Panc1 (cell line): ENCODE data around the gene GNAI2. TPM values are rescaled to one million over a fixed set of nuclear protein-coding genes. Genes with fewer than 3 reads are reported as not detected.
"Not testable (repeated sequence)": the region's sequence is repeated elsewhere in the genome, so short reads cannot be mapped to it uniquely, and the experiment has no call there.

Experiments used
- ATAC-seq: fragments of 200-7000 bp; cut with Tn5 transposase; 2 replicates; pipeline ENCODE4 v1.9.1; 2020; ENCODE audit warnings: mild to moderate bottlenecking, moderate library complexity
- BruUV-seq: library from RNA; stranded (reverse); fragments of 400-500 nt; replicated peaks from 2 replicates; lab custom pipeline; 2021; lab: Mats Ljungman, UMichigan
- CTCF ChIA-PET: fragments of 300-600 bp; sonication (Branson Sonifier 250); formaldehyde crosslinking; loops from one replicate; lab custom pipeline; 2022; ENCODE audit warnings: antibody characterized with exemption; lab: Charles Lee
- POLR2A ChIA-PET: fragments of 300-600 bp; sonication (Branson Sonifier 250); formaldehyde crosslinking; loops from one replicate; lab custom pipeline; 2022; ENCODE audit warnings: antibody characterized with exemption; lab: Charles Lee
- DNase-seq: peaks from one replicate; pipeline ENCODE4 v3.0.0-alpha.2; 2010; ENCODE audit warnings: low read depth, low spot score
- H3K27ac ChIP-seq: 2 replicates; pipeline ENCODE4 v1.5.1; 2011; ENCODE audit warnings: mild to moderate bottlenecking, low read length, inconsistent platforms
- H3K27me3 ChIP-seq: fragments of 200-500 bp; sonication (Bioruptor generic); 2 replicates; pipeline ENCODE4 v1.6.0; 2014; ENCODE audit warnings: low read length, inconsistent platforms; ENCODE audit not compliant: control insufficient read depth, insufficient read depth
- H3K36me3 ChIP-seq: fragments of 200-500 bp; sonication (Bioruptor generic); 2 replicates; pipeline ENCODE4 v1.5.1; 2014; ENCODE audit warnings: inconsistent platforms, mild to moderate bottlenecking, low read length, moderate library complexity; ENCODE audit not compliant: control insufficient read depth, insufficient read depth
- H3K4me1 ChIP-seq: 2 replicates; pipeline ENCODE4 v1.5.1; 2011; ENCODE audit warnings: inconsistent platforms, mild to moderate bottlenecking, low read length, moderate library complexity; ENCODE audit not compliant: control insufficient read depth, insufficient read depth
- H3K4me3 ChIP-seq, 2 experiments: 2 replicates each; pipeline ENCODE4 v1.5.1; 2011 to 2012; ENCODE audit warnings: low read depth in 2 of 2, low read length in 2 of 2, mild to moderate bottlenecking in 2 of 2, inconsistent platforms in 1 of 2, moderate library complexity in 1 of 2
- H3K9me3 ChIP-seq: fragments of 200-500 bp; sonication (Bioruptor generic); 2 replicates; pipeline ENCODE4 v1.5.1; 2014; ENCODE audit warnings: low read depth, mild to moderate bottlenecking, inconsistent platforms, low read length, moderate library complexity; ENCODE audit not compliant: control insufficient read depth, insufficient read depth
- CTCF ChIP-seq: fragments of 450-650 bp; IDR thresholded peaks from 2 replicates; pipeline ENCODE4 v1.5.1; 2017; ENCODE audit warnings: mild to moderate bottlenecking
- POLR2AphosphoS5 ChIP-seq: IDR thresholded peaks from 2 replicates; pipeline ENCODE4 v1.6.1; 2012; ENCODE audit warnings: mild to moderate bottlenecking, low read depth, low read length, moderate library complexity
- REST ChIP-seq, 2 experiments: IDR thresholded peaks; 2 replicates each; pipeline ENCODE4 v1.6.1; 2011 to 2012; ENCODE audit warnings: low read depth in 2 of 2, control low read depth in 1 of 2, low read length in 1 of 2, mild to moderate bottlenecking in 1 of 2, moderate library complexity in 1 of 2; ENCODE audit not compliant: insufficient read depth in 1 of 2
- SIN3A ChIP-seq: IDR thresholded peaks from 2 replicates; pipeline ENCODE4 v1.6.1; 2012; ENCODE audit warnings: low read depth, mild to moderate bottlenecking, low read length, moderate library complexity, borderline replicate concordance; ENCODE audit not compliant: insufficient read depth
- TCF7L2 ChIP-seq: IDR thresholded peaks from 2 replicates; pipeline ENCODE4 v1.6.1; 2011; ENCODE audit warnings: mild to moderate bottlenecking, low read depth, low read length, inconsistent platforms
- in situ Hi-C: cut with HindIII; loops from 2 replicates; pipeline ENCODE4 v1.10.0; 2016; ENCODE audit warnings: low sequenced_read_pairs, low pct_unique_long_range_greater_than_20kb
- intact Hi-C: fragments of 100-400 bp; cut with micrococcal nuclease; formaldehyde crosslinking; loops from one replicate; pipeline ENCODE4 v1.10.0; 2022; ENCODE audit not compliant: unreplicated experiment
- total RNA-seq: library from RNA; stranded (reverse); gene quantifications from one replicate; pipeline ENCODE4 v1.2.1, GENCODE V29; 2021; ENCODE audit not compliant: unreplicated experiment

GNAI2 gene
- total RNA-seq, 1 experiment from 2014 or later: 170 TPM

- peak overlapping the region; percentile 39 to 51; a peak in 3 of 4 replicates for H3K4me3 ChIP-seq
- no TSS peak for BruUV-seq
- DNase-seq (no peak), ATAC-seq (no peak)
- intact Hi-C loops (loop anchor here (10.0 kb wide), 1 partner anchor 66 kb away; the partner anchor contains the start of gene GNAT1), in situ Hi-C loops (no loop called here)
- POLR2A ChIA-PET: no interaction called here
- no peaks in the 10 kb centered on the region for H3K9me3 ChIP-seq
- peak overlapping the region; percentile 72; the same call in 1 of the 2 replicates for H3K27ac ChIP-seq
- H3K36me3 ChIP-seq: no peaks in the 10 kb centered on the region
- H3K4me1 ChIP-seq: peaks cover 9% of the 10 kb centered on the region
- TF ChIP-seq TCF7L2 (no peak), POLR2AphosphoS5 (no peak), SIN3A (no peak), REST (IDR thresholded peaks at IDR 0.05; ENCODE audit: insufficient read depth in 1 of 2, low read depth in 2 of 2, low read length in 1 of 2) (no peak), CTCF (no peak)
- no peaks in the 10 kb centered on the region for H3K27me3 ChIP-seq
- CTCF ChIA-PET: no interaction called here
Measured at GRCh38 chr3:50260942-50261441, 25.0 kb downstream of the GNAI2 start.

- in situ Hi-C loops (no loop called here), intact Hi-C loops (loop anchor here (10.0 kb wide), 1 partner anchor 67 kb away; the partner anchor contains the start of gene GNAT1)
- Histone ChIP-seq H3K4me3 (no peak overlapping the region), H3K4me1 (peaks cover 9% of the 10 kb centered on the region), H3K9me3 (no peaks in the 10 kb centered on the region), H3K27ac (no peak overlapping the region), H3K36me3 (no peaks in the 10 kb centered on the region), H3K27me3 (no peaks in the 10 kb centered on the region)
- ATAC-seq (no peak), DNase-seq (no peak)
- no TSS peak for BruUV-seq
- ChIA-PET CTCF (no interaction called here), POLR2A (no interaction called here)
- TF ChIP-seq TCF7L2 (no peak), POLR2AphosphoS5 (no peak), CTCF (no peak), REST (IDR thresholded peaks at IDR 0.05; ENCODE audit: insufficient read depth in 1 of 2, low read depth in 2 of 2, low read length in 1 of 2) (no peak)
Measured at GRCh38 chr3:50261505-50261904, 25.5 kb downstream of the GNAI2 start.

- H3K36me3 ChIP-seq, H3K27me3 ChIP-seq, POLR2A ChIA-PET, CTCF ChIA-PET, DNase-seq, H3K27ac ChIP-seq, in situ Hi-C loops, BruUV-seq, H3K4me1 ChIP-seq, H3K4me3 ChIP-seq, H3K9me3 ChIP-seq, ATAC-seq: not testable (repeated sequence)
- intact Hi-C loops: loop anchor here (10.0 kb wide), 1 partner anchor 67 kb away; the partner anchor contains the start of gene GNAT1
Measured at GRCh38 chr3:50262200-50262599, 26.2 kb downstream of the GNAI2 start.
